ENCODE data around the gene NVL.

The NVL gene

GRCh38 chr1:224177356-224177999 is 152.5 kb downstream of the NVL start:
- no peak for DNase-seq
- TF ChIP-seq POLR2A (IDR thresholded peaks at IDR 0.05; ENCODE audit: low read length), result no peak
- no peak for TF ChIP-seq GATA1 (IDR thresholded peaks at IDR 0.05; ENCODE audit: low read depth, low read length)
